HEK293 (cell line): Measurements from ENCODE around the gene NANOS2.

Experiments
- KLF1 ChIP-seq: fragments of 450-650 bp; formaldehyde crosslinking; IDR thresholded peaks from 2 replicates; pipeline ENCODE4 v1.5.1; 2016; ENCODE audit warnings: missing biosample characterization, missing genetic modification characterization
- KLF17 ChIP-seq: fragments of 450-650 bp; formaldehyde crosslinking; IDR thresholded peaks from 2 replicates; pipeline ENCODE4 v1.5.1; 2016; ENCODE audit warnings: missing biosample characterization, missing genetic modification characterization
- KLF8 ChIP-seq: fragments of 450-650 bp; formaldehyde crosslinking; IDR thresholded peaks from 2 replicates; pipeline ENCODE4 v1.5.1; 2016; ENCODE audit warnings: missing biosample characterization, missing genetic modification characterization
- PATZ1 ChIP-seq: fragments of 450-650 bp; formaldehyde crosslinking; IDR thresholded peaks from 2 replicates; pipeline ENCODE4 v1.5.1; 2016; ENCODE audit warnings: missing biosample characterization, missing genetic modification characterization
- PBX3 ChIP-seq: sonication (generic); formaldehyde crosslinking; IDR thresholded peaks from 2 replicates; pipeline ENCODE4 v1.8.1; 2022; ENCODE audit warnings: mild to moderate bottlenecking, moderate library complexity, missing genetic modification reagents
- PRDM1 ChIP-seq: fragments of 450-650 bp; formaldehyde crosslinking; IDR thresholded peaks from 2 replicates; pipeline ENCODE4; 2016; ENCODE audit warnings: missing biosample characterization, missing genetic modification characterization
- PRDM4 ChIP-seq: fragments of 450-650 bp; formaldehyde crosslinking; IDR thresholded peaks from 2 replicates; pipeline ENCODE4 v1.5.1; 2017; ENCODE audit warnings: missing biosample characterization, missing genetic modification characterization
- SP3 ChIP-seq: fragments of 450-650 bp; formaldehyde crosslinking; IDR thresholded peaks from 2 replicates; pipeline ENCODE4 v1.5.1; 2016; ENCODE audit warnings: missing biosample characterization, missing genetic modification characterization
- YY2 ChIP-seq: fragments of 450-650 bp; formaldehyde crosslinking; IDR thresholded peaks from 2 replicates; pipeline ENCODE4 v1.5.1; 2016; ENCODE audit warnings: missing biosample characterization, missing genetic modification characterization
- ZBTB17 ChIP-seq: fragments of 450-650 bp; formaldehyde crosslinking; IDR thresholded peaks from 2 replicates; pipeline ENCODE4 v1.5.1; 2016; ENCODE audit warnings: missing biosample characterization, missing genetic modification characterization
- ZBTB21 ChIP-seq: fragments of 450-650 bp; formaldehyde crosslinking; IDR thresholded peaks from 2 replicates; pipeline ENCODE4 v1.5.1; 2017; ENCODE audit warnings: missing biosample characterization, missing genetic modification characterization
- ZBTB8A ChIP-seq: fragments of 450-650 bp; formaldehyde crosslinking; IDR thresholded peaks from 2 replicates; pipeline ENCODE4 v1.5.1; 2016; ENCODE audit warnings: missing biosample characterization, missing genetic modification characterization
- ZFP69B ChIP-seq: fragments of 450-650 bp; formaldehyde crosslinking; IDR thresholded peaks from 2 replicates; pipeline ENCODE4 v1.5.1; 2016; ENCODE audit warnings: missing biosample characterization, missing genetic modification characterization
- ZNF10 ChIP-seq: fragments of 450-650 bp; formaldehyde crosslinking; IDR thresholded peaks from 2 replicates; pipeline ENCODE4 v1.5.1; 2017; ENCODE audit warnings: missing biosample characterization, missing genetic modification characterization
- ZNF140 ChIP-seq: fragments of 450-650 bp; formaldehyde crosslinking; IDR thresholded peaks from 2 replicates; pipeline ENCODE4 v1.5.1; 2016; ENCODE audit warnings: missing biosample characterization, missing genetic modification characterization
- ZNF23 ChIP-seq: fragments of 450-650 bp; formaldehyde crosslinking; IDR thresholded peaks from 2 replicates; pipeline ENCODE4 v1.5.1; 2016; ENCODE audit warnings: missing biosample characterization, missing genetic modification characterization, borderline replicate concordance
- ZNF398 ChIP-seq: fragments of 450-650 bp; formaldehyde crosslinking; IDR thresholded peaks from 2 replicates; pipeline ENCODE4 v1.5.1; 2017; ENCODE audit warnings: missing biosample characterization, missing genetic modification characterization
- ZNF518A ChIP-seq: fragments of 450-650 bp; formaldehyde crosslinking; conservative IDR thresholded peaks from 2 replicates; pipeline ENCODE4 v1.5.1; 2016; ENCODE audit warnings: low read depth, missing biosample characterization, missing genetic modification characterization
- ZNF639 ChIP-seq: fragments of 450-650 bp; formaldehyde crosslinking; IDR thresholded peaks from 2 replicates; pipeline ENCODE4 v1.5.1; 2016; ENCODE audit warnings: missing biosample characterization, missing genetic modification characterization
- ZNF660 ChIP-seq: fragments of 450-650 bp; IDR thresholded peaks from 2 replicates; pipeline ENCODE4 v1.5.1; 2018; ENCODE audit warnings: missing biosample characterization, mild to moderate bottlenecking, missing genetic modification characterization
- ZSCAN23 ChIP-seq: fragments of 450-650 bp; formaldehyde crosslinking; IDR thresholded peaks from 2 replicates; pipeline ENCODE4 v1.5.1; 2016; ENCODE audit warnings: missing biosample characterization, missing genetic modification characterization
- ZXDB ChIP-seq: fragments of 450-650 bp; formaldehyde crosslinking; IDR thresholded peaks from 2 replicates; pipeline ENCODE4 v1.5.1; 2016; ENCODE audit warnings: missing biosample characterization, missing genetic modification characterization

Gene NANOS2

GRCh38 chr19:45886427-45887199, 28.0 kb downstream of the NANOS2 start (continued):
- TF ChIP-seq ZXDB (tag by site-specific recombination) = peak; percentile 83
- no peak for TF ChIP-seq ZNF140 (tag by site-specific recombination)
- TF ChIP-seq KLF17 (tag by site-specific recombination) = 0 out of 2 replicates have a peak, but pooled peaks have one; percentile 21
- 0 out of 2 replicates have a peak, but pooled peaks have one; percentile 38 for TF ChIP-seq PBX3 (CRISPR knock-in tag)
- peak; percentile 67 for TF ChIP-seq KLF1
- no peak for TF ChIP-seq ZSCAN23 (tag by site-specific recombination)
- no peak for TF ChIP-seq ZNF23 (tag by site-specific recombination)
- peak; percentile 99 for TF ChIP-seq PATZ1
- TF ChIP-seq ZBTB17 (tag by site-specific recombination) = peak; percentile 83
- TF ChIP-seq ZNF10 (tag by site-specific recombination) = no peak
- TF ChIP-seq ZNF518A (tag by site-specific recombination) = peak; percentile 69
- peak; percentile 29; the same call in 1 of the 2 replicates for TF ChIP-seq ZNF398 (tag by site-specific recombination)
- TF ChIP-seq ZFP69B (tag by site-specific recombination) = no peak; the same call in 1 of the 2 replicates
- TF ChIP-seq ZNF660 (tag by site-specific recombination) = peak; percentile 61; the same call in 1 of the 2 replicates
- TF ChIP-seq ZNF639 = 0 out of 2 replicates have a peak, but pooled peaks have one; percentile 5
- TF ChIP-seq SP3 (tag by site-specific recombination) = peak; percentile 78
- peak; percentile 56; the same call in 1 of the 2 replicates for TF ChIP-seq YY2 (tag by site-specific recombination)
- peak; percentile 95 for TF ChIP-seq ZBTB21 (tag by site-specific recombination)
- peak; percentile 76; the same call in 1 of the 2 replicates for TF ChIP-seq KLF8 (tag by site-specific recombination)
- 0 out of 2 replicates have a peak, but pooled peaks have one; percentile 19 for TF ChIP-seq PRDM4
- TF ChIP-seq PRDM1 (tag by site-specific recombination) = peak; percentile 48; the same call in 1 of the 2 replicates
- peak; percentile 46; the same call in 1 of the 2 replicates for TF ChIP-seq ZBTB8A (tag by site-specific recombination)
